ENCODE measurements around the gene APC.
"Not testable (repeated sequence)": the region's sequence is repeated elsewhere in the genome, so short reads cannot be mapped to it uniquely, and the experiment has no call there.

The APC gene

GRCh38 chr5:112793201-112793600, 55.5 kb downstream of the APC start:
- DNase-seq: no peak

- no peak for DNase-seq
Measured at GRCh38 chr5:112794410-112794809, 56.7 kb downstream of the APC start.

GRCh38 chr5:112795342-112795741, 57.7 kb downstream of the APC start:
- DNase-seq: no peak

GRCh38 chr5:112795944-112796678, 58.4 kb downstream of the APC start:
- DNase-seq: no peak

- DNase-seq: no peak
Measured at GRCh38 chr5:112799661-112800060, 62.0 kb downstream of the APC start.

- DNase-seq: no peak
Measured at GRCh38 chr5:112800891-112801290, 63.2 kb downstream of the APC start.

GRCh38 chr5:112811023-112811422, 73.3 kb downstream of the APC start:
- DNase-seq: no peak

- DNase-seq: no peak
Measured at GRCh38 chr5:112812549-112812948, 74.9 kb downstream of the APC start.

GRCh38 chr5:112820246-112820645, 82.6 kb downstream of the APC start:
- no peak for DNase-seq

GRCh38 chr5:112822456-112822855, 84.8 kb downstream of the APC start:
- DNase-seq: no peak

GRCh38 chr5:112823181-112823580, 85.5 kb downstream of the APC start:
- no peak for DNase-seq

GRCh38 chr5:112823656-112824055, 86.0 kb downstream of the APC start:
- DNase-seq: no peak

- no peak for DNase-seq
Measured at GRCh38 chr5:112824197-112824596, 86.5 kb downstream of the APC start.

GRCh38 chr5:112830378-112830777, 92.7 kb downstream of the APC start:
- DNase-seq: no peak

- DNase-seq: no peak
Measured at GRCh38 chr5:112833971-112834370, 96.3 kb downstream of the APC start.

GRCh38 chr5:112844489-112844888, 106.8 kb downstream of the APC start:
- DNase-seq: no peak

GRCh38 chr5:112846556-112846955, 108.9 kb downstream of the APC start:
- no peak for DNase-seq

- DNase-seq: no peak
Measured at GRCh38 chr5:112847306-112847705, 109.6 kb downstream of the APC start.

GRCh38 chr5:112848116-112848811, 110.6 kb downstream of the APC start:
- peak; percentile 35 for DNase-seq

GRCh38 chr5:112849912-112850311, 112.2 kb downstream of the APC start:
- DNase-seq: no peak

- no peak for DNase-seq
Measured at GRCh38 chr5:112854651-112855050, 117.0 kb downstream of the APC start.

GRCh38 chr5:112857866-112858265, 120.2 kb downstream of the APC start:
- DNase-seq: no peak

- DNase-seq: not testable (repeated sequence)
Measured at GRCh38 chr5:112860571-112860928, 122.9 kb downstream of the APC start.

- DNase-seq: peak; percentile 73
Measured at GRCh38 chr5:112860929-112861637, 123.4 kb downstream of the APC start, which contains the start of gene SRP19. Gene SRP19, plus strand, starts transcription at chr5:112861287. Its CDS starts 90 bp downstream, at chr5:112861377.

All from DMS153 (cell line).